Esophagus squamous epithelium (tissue), 4 donors: ENCODE results near the gene ELMO1.

Source experiments
- POLR2A ChIP-seq, 4 donors: fragments of 450-650 bp; IDR thresholded peaks; one replicate each; pipeline ENCODE4 v1.6.1; 2017; ENCODE audit warnings: antibody characterized with exemption in 4 of 4, mild to moderate bottlenecking in 4 of 4, moderate library complexity in 3 of 4
- TF ChIP-seq, protein P1 (sequence below), 6 experiments: fragments of 450-650 bp in 4 of 6; fragments of 200-600 bp in 2 of 6; sonication (generic) in 2 of 6; IDR thresholded peaks; one replicate each; pipeline ENCODE4 v1.5.1; 2016 to 2019; ENCODE audit warnings: antibody characterized with exemption in 6 of 6, mild to moderate bottlenecking in 4 of 6, moderate library complexity in 4 of 6

GRCh38 chr7:37056234-37056912 is 392.3 kb downstream of the ELMO1 start:
- TF ChIP-seq, protein P1, sequence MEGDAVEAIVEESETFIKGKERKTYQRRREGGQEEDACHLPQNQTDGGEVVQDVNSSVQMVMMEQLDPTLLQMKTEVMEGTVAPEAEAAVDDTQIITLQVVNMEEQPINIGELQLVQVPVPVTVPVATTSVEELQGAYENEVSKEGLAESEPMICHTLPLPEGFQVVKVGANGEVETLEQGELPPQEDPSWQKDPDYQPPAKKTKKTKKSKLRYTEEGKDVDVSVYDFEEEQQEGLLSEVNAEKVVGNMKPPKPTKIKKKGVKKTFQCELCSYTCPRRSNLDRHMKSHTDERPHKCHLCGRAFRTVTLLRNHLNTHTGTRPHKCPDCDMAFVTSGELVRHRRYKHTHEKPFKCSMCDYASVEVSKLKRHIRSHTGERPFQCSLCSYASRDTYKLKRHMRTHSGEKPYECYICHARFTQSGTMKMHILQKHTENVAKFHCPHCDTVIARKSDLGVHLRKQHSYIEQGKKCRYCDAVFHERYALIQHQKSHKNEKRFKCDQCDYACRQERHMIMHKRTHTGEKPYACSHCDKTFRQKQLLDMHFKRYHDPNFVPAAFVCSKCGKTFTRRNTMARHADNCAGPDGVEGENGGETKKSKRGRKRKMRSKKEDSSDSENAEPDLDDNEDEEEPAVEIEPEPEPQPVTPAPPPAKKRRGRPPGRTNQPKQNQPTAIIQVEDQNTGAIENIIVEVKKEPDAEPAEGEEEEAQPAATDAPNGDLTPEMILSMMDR (IDR thresholded peaks at IDR 0.05), result no peak
- TF ChIP-seq POLR2A (IDR thresholded peaks at IDR 0.05), result no peak
